GM23338 (cell line): Measurements from ENCODE around the gene CDH5. TPM values are rescaled to one million over a fixed set of nuclear protein-coding genes. Genes with fewer than 3 reads are reported as not detected.

ENCODE experiments used
- ATAC-seq: fragments of 200-7000 bp; cut with Tn5 transposase; 3 replicates; pipeline ENCODE4 v1.9.1; 2020
- DNase-seq: peaks from one replicate; pipeline ENCODE4 v3.0.0-alpha.2; 2015; ENCODE audit warnings: low spot score
- H2AFZ ChIP-seq: fragments of 200-600 bp; sonication (generic); 2 replicates; pipeline ENCODE4 v1.8.0; 2016; ENCODE audit warnings: antibody characterized with exemption, mild to moderate bottlenecking, moderate library complexity
- H3F3A ChIP-seq: fragments of 200-600 bp; sonication (generic); replicated peaks from 2 replicates; pipeline ENCODE4 v1.8.0; 2017; ENCODE audit warnings: antibody characterized with exemption, mixed run types, low read depth
- H3K27ac ChIP-seq: fragments of 200-600 bp; sonication (generic); 2 replicates; pipeline ENCODE4 v1.6.1; 2016; ENCODE audit warnings: low read depth
- H3K27me3 ChIP-seq: fragments of 200-600 bp; sonication (generic); 2 replicates; pipeline ENCODE4 v1.8.0; 2016; ENCODE audit warnings: mild to moderate bottlenecking, mixed run types, moderate library complexity; ENCODE audit not compliant: insufficient read depth
- H3K36me3 ChIP-seq: fragments of 200-600 bp; sonication (generic); 2 replicates; pipeline ENCODE4 v1.8.0; 2016; ENCODE audit warnings: mild to moderate bottlenecking; ENCODE audit not compliant: insufficient read depth
- H3K4me1 ChIP-seq: fragments of 200-600 bp; sonication (generic); 2 replicates; pipeline ENCODE4 v1.8.0; 2016; ENCODE audit warnings: mild to moderate bottlenecking, moderate library complexity; ENCODE audit not compliant: insufficient read depth
- H3K4me2 ChIP-seq: fragments of 200-600 bp; sonication (generic); 2 replicates; pipeline ENCODE4 v1.7.1; 2017; ENCODE audit warnings: mixed run types
- H3K4me3 ChIP-seq: fragments of 200-600 bp; sonication (generic); 2 replicates; pipeline ENCODE4 v1.6.1; 2016; ENCODE audit warnings: mixed run types
- H3K79me2 ChIP-seq: fragments of 200-600 bp; sonication (generic); replicated peaks from 2 replicates; pipeline ENCODE4 v1.8.0; 2017; ENCODE audit warnings: mild to moderate bottlenecking; ENCODE audit not compliant: insufficient read depth
- H3K9me2 ChIP-seq: fragments of 200-600 bp; sonication (generic); 2 replicates; pipeline ENCODE4 v1.8.0; 2017; ENCODE audit not compliant: insufficient read depth
- H4K20me1 ChIP-seq: fragments of 200-600 bp; sonication (generic); replicated peaks from 2 replicates; pipeline ENCODE4 v1.8.0; 2017; ENCODE audit warnings: mild to moderate bottlenecking; ENCODE audit not compliant: insufficient read depth
- H3K27ac Mint-ChIP-seq: 2 replicates; pipeline ENCODE4 v1.8.0; 2020; ENCODE audit warnings: inconsistent platforms, mild to moderate bottlenecking, moderate library complexity, mixed read lengths
- H3K27me3 Mint-ChIP-seq: 3 replicates; pipeline ENCODE4 v1.8.0; 2022; ENCODE audit warnings: low read depth, mild to moderate bottlenecking, moderate library complexity, mixed read lengths, inconsistent platforms; ENCODE audit not compliant: insufficient read depth, poor library complexity
- H3K36me3 Mint-ChIP-seq: 3 replicates; pipeline ENCODE4 v1.8.0; 2021; ENCODE audit warnings: low read depth, mild to moderate bottlenecking, inconsistent platforms, moderate library complexity, mixed read lengths
- H3K4me1 Mint-ChIP-seq: 3 replicates; pipeline ENCODE4 v1.8.0; 2020; ENCODE audit warnings: mild to moderate bottlenecking, inconsistent platforms, mixed read lengths
- H3K4me3 Mint-ChIP-seq: 3 replicates; pipeline ENCODE4 v1.8.0; 2021; ENCODE audit warnings: moderate library complexity, mild to moderate bottlenecking, inconsistent platforms, mixed read lengths
- H3K9me3 Mint-ChIP-seq: 3 replicates; pipeline ENCODE4 v1.8.0; 2020; ENCODE audit warnings: moderate library complexity, mild to moderate bottlenecking, inconsistent platforms, mixed read lengths
- CREB1 ChIP-seq: fragments of 250-450 bp; sonication (Bioruptor Pico); IDR thresholded peaks from 2 replicates; pipeline ENCODE4 v1.5.0; 2020; ENCODE audit warnings: low read depth, mild to moderate bottlenecking, moderate library complexity
- EZH2 ChIP-seq: fragments of 200-600 bp; sonication (generic); IDR thresholded peaks from one replicate; pipeline ENCODE4 v1.8.0; 2017; ENCODE audit warnings: antibody characterized with exemption, mild to moderate bottlenecking, low read depth; ENCODE audit not compliant: unreplicated experiment
- EZH2phosphoT487 ChIP-seq: fragments of 200-600 bp; sonication (generic); IDR thresholded peaks from one replicate; pipeline ENCODE4 v1.8.1; 2018; ENCODE audit warnings: antibody characterized with exemption; ENCODE audit not compliant: unreplicated experiment
- JUNB ChIP-seq: IDR thresholded peaks from one replicate; pipeline ENCODE4 v1.6.1; 2016; ENCODE audit warnings: antibody characterized with exemption; ENCODE audit not compliant: unreplicated experiment
- NANOG ChIP-seq: IDR thresholded peaks from 2 replicates; pipeline ENCODE4 v1.6.1; 2016; ENCODE audit warnings: antibody characterized with exemption, borderline replicate concordance
- POLR2AphosphoS5 ChIP-seq: IDR thresholded peaks from 2 replicates; pipeline ENCODE4 v1.6.1; 2016; ENCODE audit warnings: antibody characterized with exemption, low read depth
- STAT1 ChIP-seq: IDR thresholded peaks from one replicate; pipeline ENCODE4 v1.6.1; 2016; ENCODE audit warnings: antibody characterized with exemption; ENCODE audit not compliant: unreplicated experiment
- ZNF114 ChIP-seq: fragments of 250-450 bp; sonication (Bioruptor Pico); IDR thresholded peaks from 2 replicates; pipeline ENCODE4 v1.5.0; 2020; ENCODE audit warnings: mild to moderate bottlenecking, moderate library complexity
- ZNF462 ChIP-seq: fragments of 250-450 bp; sonication (Bioruptor Pico); IDR thresholded peaks from 2 replicates; pipeline ENCODE4 v1.5.0; 2020; ENCODE audit warnings: mild to moderate bottlenecking, moderate library complexity
- polyA plus RNA-seq: library from polyadenylated mRNA; unstranded; fragments of >200 nt; fragmentation: Nextera tagmentation; extraction: Ambion mirVana; gene quantifications from 2 replicates; pipeline ENCODE4 v1.2.1, GENCODE V29; 2016
- total RNA-seq: library from RNA; depleted of rRNA; stranded (reverse); fragments of >200 nt; shearing (Covaris generic); gene quantifications from 2 replicates; pipeline ENCODE4 v1.2.3, GENCODE V29; 2014

Gene CDH5
- total and polyA plus RNA-seq, 2 experiments from 2014 or later, result 0.18 TPM; not detected in 1

- TF ChIP-seq ZNF462 (no peak), STAT1 (no peak), EZH2 (no peak), EZH2phosphoT487 (no peak), JUNB (no peak), POLR2AphosphoS5 (no peak), CREB1 (CRISPR knock-in tag) (no peak), NANOG (no peak)
Measured at GRCh38 chr16:66386629-66387622, 20.4 kb downstream of the CDH5 start (continued).

GRCh38 chr16:66387817-66388332 lies 21.4 kb downstream of the CDH5 start:
- no peaks in the 10 kb centered on the region; the same call in 2 of the 3 replicates for H3K9me3 Mint-ChIP-seq
- H3K27me3 ChIP-seq, result no peaks in the 10 kb centered on the region
- no peaks in the 10 kb centered on the region for H3K4me1 ChIP-seq
- no peaks in the 10 kb centered on the region for H3F3A ChIP-seq
- H4K20me1 ChIP-seq, result no peaks in the 10 kb centered on the region
- H3K4me3 Mint-ChIP-seq, result no peak overlapping the region
- no peak for ATAC-seq
- no peaks in the 10 kb centered on the region for H3K36me3 Mint-ChIP-seq
- no peak overlapping the region for H2AFZ ChIP-seq
- H3K4me1 Mint-ChIP-seq, result peaks cover 7% of the 10 kb centered on the region; the same call in 2 of the 3 replicates
- peaks cover 9% of the 10 kb centered on the region for H3K27me3 Mint-ChIP-seq
- no peak overlapping the region for H3K4me2 ChIP-seq
- DNase-seq, result no peak
- no peaks in the 10 kb centered on the region for H3K9me2 ChIP-seq
- H3K36me3 ChIP-seq, result no peaks in the 10 kb centered on the region
- H3K79me2 ChIP-seq, result no peaks in the 10 kb centered on the region
- no peak overlapping the region for H3K27ac Mint-ChIP-seq
- no peak overlapping the region for H3K4me3 ChIP-seq
- H3K27ac ChIP-seq, result no peak overlapping the region
- TF ChIP-seq ZNF462 (no peak), ZNF114 (no peak)
